NCI-H2107 treated with DMSO at 0.1 percent for 48 hours (cell line): ENCODE data around the gene MORC4.

Experiments
- DNase-seq: peaks from one replicate; lab custom pipeline; 2025; ENCODE audit not compliant: unreplicated experiment; lab: John Stamatoyannopoulos, UW

The MORC4 gene

DNA sequence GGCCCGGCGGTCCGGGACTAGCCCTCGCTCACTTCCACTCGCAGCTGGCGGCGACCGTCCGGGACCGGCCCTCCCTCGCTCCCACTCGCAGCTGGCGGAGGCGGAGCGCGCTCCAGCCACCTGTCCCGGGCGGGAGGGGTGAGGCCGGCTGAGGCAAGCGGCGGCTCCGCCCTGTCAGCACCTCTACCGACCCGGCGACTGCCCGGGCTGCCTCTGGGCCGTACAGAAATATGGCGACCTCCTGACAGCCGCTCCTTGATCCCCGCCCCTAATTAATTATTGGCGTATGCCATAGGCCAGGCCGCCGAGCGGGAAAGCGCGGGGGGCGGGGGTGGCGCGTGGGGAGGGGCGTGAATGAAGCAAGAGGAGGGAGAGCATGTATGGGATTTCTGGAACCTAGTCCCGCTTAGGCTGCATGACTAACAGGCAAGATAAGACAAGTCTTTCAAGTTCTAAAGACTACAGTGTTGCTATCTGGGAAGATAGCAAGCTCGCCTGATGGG, at the start of gene MORC4:
TSS of gene MORC4 (minus strand) at position 200 of the 503 bp plus-strand sequence. CDS start 243 bp downstream, outside the sequence.
- peak; percentile 87 for DNase-seq

DNA sequence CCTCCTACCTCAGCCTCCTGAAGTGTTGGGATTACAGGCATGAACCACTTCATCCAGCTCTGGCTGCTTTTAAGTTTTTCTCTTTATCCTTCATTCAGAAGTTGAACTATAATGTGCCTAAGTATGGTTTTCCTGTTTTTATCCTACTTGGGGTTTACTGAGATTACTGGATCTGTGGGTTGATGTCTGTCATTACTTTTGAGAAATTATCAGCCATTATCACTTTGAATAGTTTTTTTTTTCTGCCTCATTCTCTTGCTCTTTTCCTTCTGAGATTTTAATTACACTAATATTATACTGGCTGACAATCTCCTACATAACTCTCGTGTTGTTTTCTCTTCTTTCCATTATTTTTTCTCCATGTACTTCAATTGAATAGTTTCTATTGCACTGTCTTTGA, 47.6 kb upstream of the MORC4 start:
- no peak for DNase-seq

DNA sequence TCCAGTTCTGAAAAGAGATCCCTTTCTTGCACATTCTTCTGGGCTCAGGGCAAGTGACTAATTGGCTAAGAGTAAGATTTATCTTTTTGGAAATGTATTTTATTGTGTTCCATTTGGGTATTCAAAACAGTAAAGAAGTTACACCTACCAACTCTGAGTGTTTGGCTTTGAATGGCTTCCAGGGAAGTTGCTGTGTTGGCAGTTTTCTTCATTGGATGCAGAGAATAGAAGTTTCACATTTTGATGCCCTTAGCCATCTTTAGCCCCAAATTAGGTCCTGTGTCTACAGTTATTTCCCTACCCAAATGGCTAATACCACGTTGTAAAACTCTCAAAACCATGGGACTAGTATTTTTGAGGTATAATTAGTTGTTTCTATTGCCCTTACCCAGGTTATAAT, 29.7 kb upstream of the MORC4 start:
- DNase-seq: no peak

DNA sequence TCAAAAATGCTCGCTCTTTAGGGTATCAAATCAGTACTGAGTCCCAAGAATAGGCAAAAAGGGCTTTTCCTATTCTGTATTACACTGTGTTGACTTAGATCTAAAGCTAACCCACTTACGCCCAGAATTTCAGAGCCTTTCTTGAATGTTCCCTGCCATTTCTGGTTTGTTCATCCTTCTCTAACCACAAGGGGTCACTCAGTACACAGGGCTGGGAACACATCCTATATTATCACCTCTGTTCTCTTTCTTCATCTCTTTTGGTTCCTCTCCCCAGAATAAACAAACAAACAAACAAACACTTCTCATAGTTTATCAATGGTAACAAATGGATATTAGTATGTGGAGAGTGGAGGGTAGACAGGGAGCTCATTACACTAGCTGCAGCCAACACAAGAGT, 25.5 kb upstream of the MORC4 start:
- peak; percentile 16 for DNase-seq

DNA sequence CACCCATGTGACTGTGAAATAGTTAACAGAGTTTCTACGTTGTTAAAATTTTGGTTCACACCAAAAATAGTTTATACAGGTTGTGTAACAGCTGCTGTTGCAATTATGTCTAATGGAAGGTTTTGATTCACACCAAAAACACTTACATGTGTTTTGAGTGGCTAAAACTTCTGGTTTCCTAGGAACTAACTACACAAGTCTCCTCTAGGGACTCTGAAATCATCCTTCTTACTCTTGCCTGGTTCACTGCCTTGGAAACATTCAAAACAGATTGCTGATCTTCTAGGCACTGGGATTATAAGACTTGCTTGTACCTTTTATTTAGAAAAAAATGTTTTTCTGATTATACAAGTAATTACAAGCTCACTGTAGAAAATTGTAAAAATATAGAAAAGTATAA, 14.9 kb upstream of the MORC4 start:
- DNase-seq: no peak

DNA sequence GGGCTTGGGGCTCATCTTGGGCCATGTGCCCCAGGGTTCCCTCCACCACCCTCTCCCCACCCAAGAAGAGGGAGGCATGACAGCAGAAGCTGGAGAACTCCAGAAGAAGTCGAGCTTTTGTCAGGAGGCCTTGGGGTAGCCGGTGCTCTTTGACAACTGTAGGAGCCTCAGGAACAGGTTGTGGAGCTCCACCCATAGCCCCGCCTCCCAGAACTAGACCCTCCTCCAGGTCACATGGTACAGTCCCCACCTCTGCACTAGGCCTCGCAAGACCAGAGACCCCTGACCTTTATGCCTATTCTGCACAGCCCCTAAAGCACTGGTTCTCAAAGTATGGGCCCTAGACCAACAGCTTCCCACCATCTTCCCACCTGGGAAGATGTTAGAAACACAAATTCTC, 8.0 kb upstream of the MORC4 start:
- no peak for DNase-seq

DNA sequence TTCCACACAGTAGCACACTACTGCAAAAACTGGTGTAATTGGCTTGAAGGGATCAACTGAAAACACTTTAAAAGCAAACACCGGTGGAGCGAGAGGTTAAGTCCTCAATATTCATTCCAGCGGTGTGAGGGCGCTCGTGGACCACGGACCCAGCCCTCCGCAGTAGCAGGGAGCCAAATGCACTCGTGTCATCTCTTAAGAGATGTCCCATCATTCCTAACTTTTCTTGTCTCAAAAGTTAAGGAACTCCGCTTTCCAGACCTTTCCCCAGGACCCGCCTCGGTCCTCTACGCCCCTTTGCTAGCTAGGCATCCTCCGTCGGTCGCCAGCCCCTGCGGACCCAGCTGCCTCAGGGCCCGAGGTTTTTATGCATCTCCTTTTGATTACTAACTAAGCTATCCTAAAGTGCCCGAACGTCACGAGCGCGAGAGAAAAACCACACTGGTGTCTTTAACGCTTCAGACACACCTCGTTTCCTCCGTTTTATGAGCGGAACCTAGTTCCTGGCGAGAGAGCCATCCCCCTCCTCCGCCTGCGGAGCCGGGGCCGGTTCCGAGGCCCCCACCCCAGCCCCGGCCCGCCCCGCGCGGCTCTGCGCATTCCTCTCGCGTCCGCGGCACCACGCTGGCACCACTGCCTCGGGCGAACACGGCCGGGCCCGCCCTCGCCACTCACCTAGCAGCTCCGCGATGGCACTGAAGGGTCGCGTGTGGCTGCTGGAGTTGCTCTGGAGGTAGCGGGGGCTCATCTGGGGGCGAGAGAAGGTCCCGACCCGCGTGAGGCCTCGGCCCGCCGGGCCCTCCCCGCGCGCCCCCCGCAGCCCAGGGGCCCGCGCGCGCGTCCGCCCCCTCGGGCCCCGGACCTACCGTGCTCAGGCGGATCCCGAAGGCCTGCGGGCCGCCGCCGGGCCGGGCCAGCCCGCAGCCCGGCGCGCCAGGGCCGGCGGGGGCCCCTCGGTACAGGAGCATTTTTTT, 723 bp downstream of the MORC4 start:
- peak; percentile 26 for DNase-seq

DNA sequence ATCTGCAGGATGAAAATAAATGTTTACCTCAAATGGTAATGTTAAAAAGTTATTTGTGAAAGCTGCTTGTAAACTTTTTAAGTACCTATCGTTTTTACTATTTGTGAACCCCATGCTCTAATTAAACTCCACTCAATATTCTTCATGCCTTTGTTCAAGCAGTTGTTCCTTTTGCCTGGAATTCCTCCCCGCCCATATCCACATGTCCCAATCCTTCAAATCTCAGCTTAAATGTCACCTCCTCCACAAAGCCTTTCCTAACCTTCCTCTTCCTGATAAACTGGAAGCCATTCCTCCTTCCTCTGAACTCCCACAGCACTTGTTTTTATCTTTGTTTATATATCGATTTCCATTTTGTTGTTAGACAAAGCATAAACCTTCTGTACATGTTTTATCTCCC, 2.4 kb downstream of the MORC4 start:
- DNase-seq: no peak

DNA sequence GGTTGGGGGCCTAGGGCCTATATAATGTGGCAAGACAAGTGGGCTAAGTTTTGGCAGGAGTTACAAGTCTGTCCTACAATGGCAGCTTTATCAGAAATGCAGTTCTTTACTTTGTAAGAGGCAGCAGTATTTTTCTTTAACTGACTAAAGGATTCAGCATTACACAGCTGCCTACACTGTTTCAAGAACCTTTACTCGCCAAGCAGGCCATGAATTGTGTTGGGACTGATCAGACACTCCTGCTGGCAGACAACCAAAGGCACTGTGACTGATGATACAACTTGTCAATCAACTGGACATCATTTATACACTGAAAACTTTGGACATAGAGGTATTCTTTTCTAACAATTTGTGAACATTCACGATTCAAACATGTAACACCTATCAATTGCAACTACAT, 4.3 kb downstream of the MORC4 start:
- no peak for DNase-seq

DNA sequence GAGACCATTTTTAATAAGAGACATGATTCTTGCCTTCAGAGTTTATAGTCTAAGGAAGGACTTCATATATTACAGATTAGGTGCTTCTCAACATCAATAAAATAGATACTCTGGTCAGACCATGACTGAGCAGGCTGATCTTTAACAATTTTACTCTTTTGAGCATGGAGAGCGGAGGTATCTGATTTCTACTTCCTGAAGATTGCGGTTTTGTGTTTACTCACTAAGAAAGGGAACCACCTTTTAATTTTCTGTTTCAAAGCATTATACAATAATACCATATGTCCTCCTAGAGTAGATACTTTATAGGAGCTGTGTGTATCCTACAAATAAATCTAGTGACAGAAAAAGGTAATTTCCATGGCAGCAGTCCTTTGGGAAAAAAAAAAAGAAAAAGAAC, 12.5 kb downstream of the MORC4 start:
- peak; percentile 42 for DNase-seq

DNA sequence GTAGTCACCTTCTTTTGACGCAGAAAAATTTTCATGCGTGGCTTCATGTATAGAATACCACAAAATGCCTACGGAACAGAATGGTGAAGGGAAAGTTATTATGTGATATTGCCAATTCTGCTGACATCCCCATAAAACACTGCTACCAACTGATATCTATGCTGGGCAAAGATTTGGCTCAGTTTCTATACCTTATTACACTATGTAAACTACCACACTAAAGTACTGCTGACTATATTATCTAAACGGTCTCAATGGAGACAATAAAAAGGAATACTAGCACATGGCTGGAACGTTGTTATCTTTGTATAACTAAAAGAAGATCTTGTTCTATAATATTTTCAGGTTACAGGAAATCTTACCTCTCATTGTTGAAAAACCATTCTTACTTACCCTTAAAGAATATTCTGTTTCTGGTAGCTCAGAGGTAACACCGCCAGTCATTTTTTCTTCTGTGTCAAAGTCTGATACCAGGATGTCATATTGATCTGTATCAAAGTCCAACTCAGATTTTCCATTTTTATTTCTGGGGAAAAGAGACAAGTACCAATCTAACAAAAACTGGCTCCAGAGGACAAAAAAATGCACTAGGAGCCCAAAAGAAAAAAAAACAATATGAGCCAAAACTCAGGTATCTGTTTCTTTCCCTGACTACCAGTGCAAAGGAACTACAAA, 18.9 kb downstream of the MORC4 start:
- DNase-seq: no peak

DNA sequence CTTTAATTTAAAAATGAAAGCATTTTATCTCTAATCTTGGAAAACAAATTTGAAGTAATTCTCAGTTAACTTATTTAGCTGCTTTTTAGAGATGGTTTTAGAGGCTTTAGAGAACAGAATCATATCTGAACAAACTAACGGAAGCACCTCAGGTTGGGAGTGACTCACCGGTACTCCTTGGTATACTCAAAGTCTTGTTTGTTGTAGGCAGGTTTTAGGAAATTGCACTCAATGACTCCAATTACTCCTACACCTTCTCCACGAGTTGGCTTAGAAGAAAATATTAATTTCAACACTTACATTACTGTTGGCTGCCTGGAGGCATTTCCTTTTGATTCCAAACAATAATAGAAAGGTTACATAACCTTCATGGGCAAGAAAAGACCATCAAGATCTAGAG, 23.6 kb downstream of the MORC4 start:
- no peak for DNase-seq

DNA sequence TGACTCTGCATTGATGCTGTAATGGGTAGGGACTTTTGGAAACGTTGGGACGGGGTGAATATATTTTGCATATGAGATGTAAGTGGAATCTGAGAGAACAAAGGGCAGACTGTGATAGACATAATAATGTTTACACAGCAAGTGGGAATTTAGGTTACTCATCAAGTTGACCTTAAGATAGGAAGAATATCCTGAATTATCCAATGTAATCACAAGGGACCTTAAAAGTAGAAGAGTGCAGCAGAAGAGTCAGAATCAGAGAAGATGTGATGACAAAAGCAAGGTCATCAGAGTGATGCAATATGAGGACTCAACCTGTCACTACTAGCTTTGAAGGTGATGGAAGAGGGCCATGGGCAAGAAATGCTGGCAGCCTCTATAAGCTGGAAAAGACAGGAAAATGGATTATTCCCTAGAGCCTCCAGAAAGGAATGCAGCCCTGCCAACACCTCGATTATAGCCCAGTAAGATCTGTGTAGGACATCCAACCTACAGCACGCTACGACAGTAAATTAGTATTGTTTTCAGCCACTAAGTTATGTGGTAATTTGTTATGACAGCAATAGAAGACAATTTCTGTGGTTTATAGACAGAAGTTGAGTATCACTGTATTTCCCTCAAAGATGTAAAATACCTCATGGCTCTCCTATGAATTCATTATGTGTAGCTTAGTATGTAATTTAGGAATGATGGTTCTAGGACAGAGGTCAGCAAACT, 26.4 kb downstream of the MORC4 start:
- DNase-seq: no peak

DNA sequence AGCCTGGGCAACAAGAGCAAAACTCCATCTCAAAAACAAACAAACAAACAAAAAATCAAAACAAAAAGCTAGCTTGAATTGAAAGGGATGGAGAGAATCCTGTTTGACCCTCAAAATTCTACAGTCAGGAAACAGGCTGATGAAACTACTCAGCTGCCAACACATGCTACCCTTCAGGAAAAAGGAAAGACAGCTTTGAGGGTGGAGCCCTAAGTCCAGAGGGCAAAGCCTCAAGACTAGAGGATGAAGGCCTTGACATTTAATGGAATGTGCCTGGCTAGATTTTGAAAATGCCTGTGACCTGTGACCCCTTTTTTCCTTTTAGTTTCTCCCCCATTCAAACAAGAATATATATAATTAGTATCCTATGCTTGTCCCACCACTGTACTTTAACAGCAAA, 27.1 kb downstream of the MORC4 start:
- no peak for DNase-seq

DNA sequence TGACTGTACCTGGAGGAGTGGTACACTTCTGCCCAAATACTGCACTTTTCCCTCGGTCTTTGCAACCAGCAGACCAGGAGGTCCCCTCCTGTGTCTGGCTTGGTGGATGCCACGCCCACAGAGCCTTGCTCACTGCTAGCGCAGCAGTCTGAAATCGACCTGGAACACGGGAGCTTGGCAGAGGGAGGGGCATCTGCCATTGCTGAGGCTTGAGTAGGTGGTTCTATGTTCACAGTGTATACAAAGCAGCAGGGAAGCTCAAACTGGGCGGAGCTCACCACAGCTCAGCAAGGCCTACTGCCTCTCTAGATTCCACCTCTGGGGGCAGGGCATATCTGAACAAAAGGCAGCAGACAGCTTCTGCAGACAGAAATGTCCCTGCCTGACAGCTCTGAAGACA, 33.5 kb downstream of the MORC4 start:
- peak; percentile 32 for DNase-seq

DNA sequence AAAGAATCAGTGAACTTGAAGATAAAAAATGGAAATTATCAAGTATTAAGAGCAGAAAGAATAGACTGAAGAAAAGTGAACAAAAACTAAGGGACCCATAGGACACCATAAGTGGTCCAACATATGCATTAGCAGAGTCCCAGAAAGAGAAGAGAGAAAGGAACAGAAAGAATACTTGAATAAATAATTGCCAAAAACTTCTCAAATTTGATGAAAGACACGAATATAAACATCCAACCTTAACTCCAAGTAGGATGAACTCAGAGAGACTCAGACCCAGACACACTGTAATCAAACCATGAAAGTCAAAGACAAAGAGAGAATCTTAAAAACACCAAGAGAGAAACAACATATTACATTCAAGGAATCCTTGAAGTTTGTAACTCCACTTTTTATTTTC, 35.7 kb downstream of the MORC4 start:
- no peak for DNase-seq

DNA sequence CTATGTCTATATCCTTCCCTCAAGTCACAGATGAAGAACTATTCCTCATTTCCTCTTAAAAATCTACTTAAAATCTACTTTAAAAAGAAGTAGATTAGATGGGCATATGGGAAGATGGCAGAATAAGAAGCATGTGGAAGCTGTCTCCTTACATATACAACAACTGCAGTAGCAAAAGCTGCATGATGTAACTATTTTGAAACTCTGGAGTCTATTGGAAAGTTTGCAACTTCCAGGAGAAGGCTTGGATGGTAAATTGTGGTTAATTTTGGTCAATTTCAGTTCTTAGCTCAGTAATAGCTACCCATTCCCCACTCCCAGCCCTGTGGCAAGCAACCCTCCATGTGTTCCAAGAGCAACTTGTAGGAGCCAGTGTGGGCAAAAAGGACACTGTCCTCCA, 36.9 kb downstream of the MORC4 start:
- DNase-seq: no peak

DNA sequence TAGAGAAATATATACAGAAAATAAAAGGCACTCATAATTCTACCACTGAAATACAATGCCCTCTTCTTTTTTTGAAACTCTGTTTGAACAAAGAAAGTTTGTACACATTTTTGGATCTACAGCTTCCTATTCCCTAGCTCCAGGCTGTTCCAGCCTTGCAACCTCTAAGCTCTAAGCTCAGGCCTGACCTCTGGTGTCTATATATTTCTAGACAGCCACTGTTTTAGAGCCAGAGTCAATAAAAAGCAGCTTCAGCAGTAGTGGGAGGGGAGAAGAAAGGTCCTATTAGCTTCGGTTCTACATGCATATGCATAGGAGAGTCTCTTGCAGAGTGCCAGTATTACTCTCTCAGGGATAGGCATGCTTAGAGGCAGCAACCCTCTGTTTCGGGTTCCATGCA, 40.1 kb downstream of the MORC4 start:
- DNase-seq: no peak

DNA sequence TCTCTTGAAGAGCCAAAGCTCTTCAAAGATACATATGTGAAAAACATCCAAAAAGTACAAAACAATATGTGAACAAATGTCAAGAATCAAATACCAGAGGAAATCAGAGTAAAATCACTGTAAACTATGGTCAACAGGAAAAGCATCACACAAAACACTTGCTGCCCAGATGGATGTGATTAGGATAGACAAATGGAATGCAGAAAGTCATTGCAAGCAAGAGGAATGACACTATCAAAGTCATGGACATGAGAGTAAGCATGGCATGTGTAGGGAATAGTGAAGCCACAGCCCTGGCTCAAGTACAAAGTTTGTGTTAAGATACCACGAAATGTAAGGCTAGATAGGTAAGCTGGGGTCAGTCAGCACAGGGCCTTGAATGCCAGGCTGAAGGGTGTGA, 42.2 kb downstream of the MORC4 start:
- no peak for DNase-seq

DNA sequence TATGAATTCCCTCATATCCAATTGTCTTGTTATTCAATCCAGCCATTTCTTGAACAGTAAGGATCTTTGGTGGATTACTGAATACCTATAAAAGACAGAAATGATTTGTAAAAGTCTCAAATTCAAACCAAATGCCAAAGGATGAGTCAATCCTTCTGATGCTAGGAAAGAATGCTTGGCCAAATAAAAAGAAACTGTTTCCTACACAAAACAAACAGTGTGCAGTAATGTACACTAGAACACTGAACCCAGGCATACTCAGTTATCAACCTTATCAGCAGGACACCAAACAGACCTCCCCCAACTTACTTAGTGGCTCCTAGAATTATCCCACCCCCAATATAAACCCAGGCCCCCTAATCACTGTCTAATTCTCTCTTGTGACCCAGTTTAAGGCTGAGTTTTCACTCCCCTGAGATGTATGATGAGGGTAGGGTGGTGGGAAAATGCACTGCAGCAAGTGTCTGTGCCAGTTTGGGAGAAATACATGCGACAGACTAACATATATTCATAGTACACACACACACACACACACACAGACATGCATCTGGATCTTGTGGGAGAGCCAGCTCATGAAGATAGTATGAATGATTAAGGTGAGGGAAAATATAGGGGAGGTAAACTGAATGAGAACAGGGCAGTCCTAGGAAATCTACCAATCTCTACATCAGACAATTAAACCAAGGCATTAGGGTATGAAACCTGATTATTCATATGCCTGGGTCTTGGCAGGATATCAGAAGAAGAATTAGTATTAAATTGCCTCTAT, 44.8 kb downstream of the MORC4 start:
- DNase-seq: no peak

DNA sequence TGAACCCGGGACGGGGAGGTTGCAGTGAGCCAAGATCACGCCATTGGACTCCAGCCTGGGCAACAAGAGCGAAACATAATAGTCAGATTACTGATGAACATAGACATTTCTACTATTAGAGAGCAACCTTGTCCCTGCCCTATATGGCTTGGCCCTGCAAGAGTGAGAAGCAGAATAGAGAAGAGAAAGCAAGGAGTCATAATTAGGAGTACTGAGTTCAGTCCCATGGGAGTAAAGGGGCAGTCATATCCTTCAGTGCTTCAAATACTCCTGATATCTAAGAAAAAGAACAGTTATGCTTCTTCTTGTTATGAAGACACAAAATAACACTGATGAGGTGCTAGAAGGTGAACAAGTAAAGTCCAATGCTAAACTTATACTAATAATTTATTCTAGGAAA, 46.0 kb downstream of the MORC4 start:
- no peak for DNase-seq
